Activated naive CD4-positive, alpha-beta T cell treated with anti-CD3 and anti-CD28 coated beads for 36 hours (primary cell): ENCODE data around the gene IKBKE. TPM values are rescaled to one million over a fixed set of nuclear protein-coding genes. Genes with fewer than 3 reads are reported as not detected.

Source experiments
- CTCF ChIA-PET: fragments of 350-600 bp; sonication (Branson Sonifier 250); formaldehyde crosslinking; loops from one replicate; lab custom pipeline; 2021; ENCODE audit warnings: antibody characterized with exemption; lab: Charles Lee
- DNase-seq: peaks from one replicate; pipeline ENCODE4 v3.0.0-alpha.2; 2020
- H3K27ac Mint-ChIP-seq: one replicate; pipeline ENCODE4 v1.8.0; 2021; ENCODE audit warnings: mild to moderate bottlenecking, mixed read lengths
- H3K27me3 Mint-ChIP-seq: one replicate; pipeline ENCODE4 v1.8.0; 2021; ENCODE audit warnings: low read depth, mixed read lengths
- H3K36me3 Mint-ChIP-seq: one replicate; pipeline ENCODE4 v1.8.0; 2021; ENCODE audit warnings: low read depth, mixed read lengths
- H3K4me1 Mint-ChIP-seq: one replicate; pipeline ENCODE4 v1.8.0; 2021; ENCODE audit warnings: low read depth, mixed read lengths
- H3K4me3 Mint-ChIP-seq: one replicate; pipeline ENCODE4 v1.8.0; 2021; ENCODE audit warnings: mild to moderate bottlenecking, moderate library complexity, mixed read lengths
- H3K9me3 Mint-ChIP-seq: one replicate; pipeline ENCODE4 v1.8.0; 2021; ENCODE audit warnings: mixed read lengths
- intact Hi-C: fragments of 100-400 bp; cut with micrococcal nuclease; formaldehyde crosslinking; loops from one replicate; pipeline ENCODE4 v1.15.1; 2023
- total RNA-seq, 2 experiments: library from RNA; stranded (reverse); gene quantifications; one replicate each; pipeline ENCODE4 v1.2.3, GENCODE V29; 2021

IKBKE gene
- total RNA-seq: 1 to 10 TPM; 7.0 to 8.6 TPM

DNA sequence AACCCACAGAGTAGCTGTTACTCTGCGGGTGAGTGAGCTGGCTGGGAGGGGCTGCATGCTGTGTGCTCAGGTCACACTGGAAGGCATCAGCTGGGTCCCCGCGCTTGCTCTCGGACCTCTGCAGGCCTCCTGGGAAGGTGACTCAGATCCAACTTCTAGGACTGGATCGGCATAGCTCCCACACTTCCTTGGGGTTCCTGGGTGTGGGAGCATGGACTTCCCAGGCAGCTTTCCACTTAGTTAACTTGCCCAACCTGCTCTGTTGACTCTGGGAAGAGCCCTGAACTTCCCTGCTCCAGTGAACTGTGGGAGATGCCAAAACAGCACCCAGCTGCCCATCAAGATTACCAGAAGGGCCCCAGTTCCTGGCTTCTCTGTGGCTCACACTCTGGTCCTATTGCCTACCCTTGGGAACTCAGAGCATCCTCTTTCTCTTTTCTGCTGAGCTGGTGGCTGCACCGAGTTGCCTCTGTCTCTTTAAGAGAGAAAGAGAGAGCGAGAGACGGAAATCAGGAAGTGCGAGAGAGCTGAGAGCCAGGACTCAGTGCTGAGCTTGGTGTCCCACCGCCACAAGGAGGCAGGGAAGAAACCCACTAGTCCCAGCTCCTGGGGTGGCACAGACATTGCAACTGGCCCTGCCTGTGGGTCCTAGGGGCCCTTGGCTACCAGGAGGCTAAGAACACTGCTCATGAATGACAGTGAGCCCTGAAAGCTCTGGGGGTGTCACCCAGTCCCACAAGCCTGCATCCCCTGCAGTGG is at the start of gene IKBKE:
TSS of gene IKBKE (plus strand) at position 544 of the 759 bp plus-strand sequence. CDS start 2,752 bp downstream, outside the sequence.
- no peaks in the 10 kb centered on the region for H3K27me3 Mint-ChIP-seq
- H3K9me3 Mint-ChIP-seq: no peaks in the 10 kb centered on the region
- peak within 1 kb of the TSS; percentile 89 for H3K27ac Mint-ChIP-seq
- peaks cover 89% of the 10 kb centered on the region for H3K4me1 Mint-ChIP-seq
- intact Hi-C loops: loop anchor here (1.0 to 5.0 kb wide), 4 partner anchors 8 to 447 kb away; no protein-coding TSS in a partner anchor
- peaks cover 8% of the 10 kb centered on the region for H3K36me3 Mint-ChIP-seq
- peak within 1 kb of the TSS; percentile 80 for H3K4me3 Mint-ChIP-seq
- DNase-seq: peak; percentile 66
- CTCF ChIA-PET: interaction anchor here (0.9 to 5.6 kb wide), 12 partner anchors 9 to 222 kb away, joined by 3 to 57 read pairs (median 4); no protein-coding TSS in a partner anchor

DNA sequence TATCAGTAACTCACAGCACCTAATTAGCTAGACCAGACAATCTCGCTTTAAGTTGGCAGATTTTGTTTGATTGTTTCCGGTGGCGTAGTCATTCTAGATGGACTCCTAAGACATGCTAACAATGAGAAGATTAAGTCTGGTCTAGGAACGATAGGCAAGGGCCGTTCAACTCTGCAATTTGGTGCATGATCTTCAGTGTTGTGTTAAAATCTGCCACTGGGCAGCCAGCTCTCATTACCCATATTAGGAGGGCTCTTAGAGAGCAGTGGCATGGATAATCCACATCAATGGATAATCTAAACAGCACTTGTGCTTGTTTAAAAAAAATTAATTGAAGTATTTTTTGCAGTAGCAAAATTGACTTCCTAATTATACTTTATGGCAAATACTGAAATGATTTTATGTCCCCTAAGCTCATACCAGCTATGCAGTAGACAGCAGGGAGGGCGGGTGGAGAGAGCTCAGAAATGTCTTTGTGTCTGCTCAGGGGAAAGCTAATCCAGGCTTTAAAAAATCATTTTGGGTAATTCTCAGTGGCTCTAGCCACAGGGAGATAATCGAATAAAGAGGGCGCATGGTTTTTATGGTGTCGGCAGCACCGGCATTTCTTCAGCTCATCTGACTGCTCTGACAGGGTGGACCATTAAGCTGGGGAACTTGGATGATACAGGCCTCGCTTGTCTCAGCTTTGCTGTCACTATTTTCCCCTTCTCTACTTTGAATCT is 48.5 kb upstream of the IKBKE start:
- H3K4me3 Mint-ChIP-seq: no peak overlapping the region
- CTCF ChIA-PET: no interaction called here
- intact Hi-C loops: no loop called here
- peaks cover 6% of the 10 kb centered on the region for H3K36me3 Mint-ChIP-seq
- H3K9me3 Mint-ChIP-seq: no peaks in the 10 kb centered on the region
- DNase-seq: no peak
- no peak overlapping the region for H3K27ac Mint-ChIP-seq
- H3K27me3 Mint-ChIP-seq: no peaks in the 10 kb centered on the region
- no peaks in the 10 kb centered on the region for H3K4me1 Mint-ChIP-seq

DNA sequence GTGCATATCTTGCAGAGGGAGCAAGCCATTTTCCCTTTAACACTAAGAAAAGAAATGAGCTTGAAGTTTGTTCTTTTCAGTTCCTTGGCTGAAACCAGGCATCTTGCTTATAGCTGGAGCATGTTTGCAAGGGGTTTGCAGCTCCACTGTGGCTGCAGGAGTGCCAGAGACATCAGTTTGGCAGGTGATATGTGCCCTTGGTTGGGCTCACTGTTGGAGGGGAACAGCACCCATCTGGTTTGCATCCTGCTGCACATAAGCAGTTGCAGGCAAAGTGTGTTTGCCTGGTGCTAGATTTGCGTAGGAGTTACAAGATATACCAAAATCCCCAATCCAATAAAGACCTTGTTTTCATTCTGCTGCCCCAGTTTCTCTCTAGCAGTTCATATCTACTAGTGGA is 47.8 kb upstream of the IKBKE start:
- CTCF ChIA-PET: no interaction called here
- Mint-ChIP-seq H3K27me3 (no peaks in the 10 kb centered on the region), H3K36me3 (peaks cover 6% of the 10 kb centered on the region), H3K27ac (no peak overlapping the region), H3K4me1 (no peaks in the 10 kb centered on the region), H3K4me3 (no peak overlapping the region), H3K9me3 (no peaks in the 10 kb centered on the region)
- intact Hi-C loops: no loop called here
- DNase-seq: no peak

DNA sequence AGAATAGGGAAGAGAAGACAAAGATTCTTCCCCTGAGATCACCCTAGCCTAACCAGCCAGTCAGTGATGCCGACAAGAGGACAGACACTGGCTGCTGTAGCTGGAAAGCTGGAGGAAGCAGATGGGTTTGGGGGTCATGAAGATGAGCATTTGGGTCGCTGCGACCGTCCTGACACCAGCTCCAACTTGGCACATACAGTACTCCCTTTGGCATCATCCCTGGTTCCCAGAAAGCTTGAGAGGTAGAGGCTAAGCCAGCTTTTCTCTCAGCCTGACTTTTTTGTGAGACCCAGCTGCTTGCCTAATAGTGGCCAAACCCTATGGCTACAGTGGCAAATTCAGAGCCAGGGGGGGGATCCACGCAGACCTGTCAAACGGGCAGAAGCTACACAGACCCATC is 43.0 kb upstream of the IKBKE start:
- Mint-ChIP-seq H3K4me1 (no peaks in the 10 kb centered on the region), H3K9me3 (no peaks in the 10 kb centered on the region), H3K27me3 (no peaks in the 10 kb centered on the region), H3K4me3 (no peak overlapping the region), H3K36me3 (peaks cover 9% of the 10 kb centered on the region), H3K27ac (no peak overlapping the region)
- intact Hi-C loops: no loop called here
- CTCF ChIA-PET: interaction anchor here (0.5 to 1.8 kb wide), 2 partner anchors 9 to 320 kb away, joined by 3 to 4 read pairs; no protein-coding TSS in a partner anchor
- DNase-seq: no peak

DNA sequence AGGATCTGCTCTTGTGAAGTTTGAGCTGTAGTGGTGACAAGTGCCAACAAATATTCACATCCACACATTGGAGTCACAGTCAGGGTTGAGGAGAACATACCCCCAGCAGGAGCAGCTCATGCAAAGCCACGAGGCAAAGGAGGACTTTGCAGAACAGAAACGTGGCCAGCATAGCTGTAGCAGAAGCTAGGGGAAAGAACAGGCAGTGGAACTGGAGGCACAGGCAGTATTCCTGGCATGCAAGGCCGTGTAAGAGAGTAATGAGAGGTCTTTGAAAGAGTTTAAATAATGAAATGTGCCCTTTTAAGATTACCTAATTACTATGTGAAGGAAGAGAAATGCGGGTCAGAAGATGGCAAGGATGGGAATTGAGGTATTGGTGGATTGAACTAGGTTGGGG is 40.9 kb upstream of the IKBKE start:
- H3K27ac Mint-ChIP-seq: no peak overlapping the region
- intact Hi-C loops: no loop called here
- H3K9me3 Mint-ChIP-seq: no peaks in the 10 kb centered on the region
- CTCF ChIA-PET: no interaction called here
- no peak for DNase-seq
- no peaks in the 10 kb centered on the region for H3K4me1 Mint-ChIP-seq
- no peaks in the 10 kb centered on the region for H3K27me3 Mint-ChIP-seq
- no peak overlapping the region for H3K4me3 Mint-ChIP-seq
- peaks cover 6% of the 10 kb centered on the region for H3K36me3 Mint-ChIP-seq

DNA sequence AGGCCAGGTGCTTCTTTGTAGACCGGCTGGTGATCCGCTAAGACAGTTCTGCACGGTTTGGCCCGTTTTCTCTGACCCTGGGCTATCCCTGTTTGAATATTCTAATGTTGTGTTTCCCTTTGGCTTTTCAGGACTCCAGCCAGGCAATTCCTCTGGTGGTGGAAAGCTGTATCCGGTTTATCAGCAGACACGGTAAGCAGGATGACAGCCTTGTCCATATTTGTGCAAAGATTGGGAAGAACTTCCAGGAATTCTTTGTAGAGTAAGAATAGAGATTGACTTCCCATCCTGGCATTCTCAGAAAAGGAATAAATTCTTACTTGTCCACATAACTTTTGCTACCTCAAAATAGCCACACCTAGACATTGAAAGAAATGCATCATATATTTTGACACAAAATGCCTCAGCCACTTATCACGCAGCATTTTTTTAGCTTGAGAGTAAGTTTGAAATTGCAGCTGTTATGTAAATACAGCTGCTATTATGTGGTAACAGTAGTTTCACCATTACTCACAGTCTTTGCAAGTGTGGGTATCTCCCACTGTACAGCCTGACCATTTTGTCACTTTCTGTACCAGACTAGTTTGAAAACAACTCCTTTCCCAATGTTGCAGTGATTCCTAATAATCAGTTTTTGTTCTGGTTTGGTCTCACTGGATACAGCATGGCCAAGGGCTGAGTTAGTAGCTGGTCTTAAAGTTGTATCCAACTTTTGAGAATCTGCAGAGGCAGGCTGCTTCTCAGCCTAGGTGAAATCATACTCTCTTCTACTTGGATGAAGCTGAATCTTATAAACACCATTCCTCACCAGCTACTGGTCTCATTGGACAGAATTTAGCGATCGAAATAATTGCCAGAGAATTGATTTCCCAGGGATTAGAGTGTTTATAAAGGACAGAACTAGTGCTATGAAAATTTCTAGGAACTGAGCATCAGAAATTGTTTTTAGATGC is 40.0 kb upstream of the IKBKE start:
- no peak overlapping the region for H3K27ac Mint-ChIP-seq
- H3K9me3 Mint-ChIP-seq: no peaks in the 10 kb centered on the region
- no peaks in the 10 kb centered on the region for H3K27me3 Mint-ChIP-seq
- intact Hi-C loops: no loop called here
- H3K4me3 Mint-ChIP-seq: no peak overlapping the region
- CTCF ChIA-PET: interaction anchor here (0.6 kb wide), 1 partner anchor 12 kb away, joined by 3 read pairs; no protein-coding TSS in a partner anchor
- H3K4me1 Mint-ChIP-seq: no peaks in the 10 kb centered on the region
- peaks cover 6% of the 10 kb centered on the region for H3K36me3 Mint-ChIP-seq
- DNase-seq: no peak

DNA sequence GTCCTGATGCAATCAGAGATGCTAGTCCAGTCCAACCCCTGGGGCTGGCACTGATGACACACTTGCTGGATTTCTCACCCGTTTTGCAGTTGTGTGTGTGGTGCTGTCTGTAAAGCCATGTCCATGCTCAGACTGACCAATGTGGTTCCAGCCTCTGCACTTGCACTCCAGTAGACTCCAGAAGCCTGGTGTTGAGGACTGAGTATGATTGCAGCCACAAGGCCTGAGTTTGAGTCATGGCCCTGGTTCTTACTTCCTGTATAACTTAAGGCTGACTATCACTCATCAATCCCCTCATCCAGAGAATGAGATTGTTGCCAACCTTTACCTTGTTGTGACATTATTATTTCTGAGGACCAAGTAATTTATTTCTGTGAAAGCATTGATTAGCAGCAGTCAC is 34.8 kb upstream of the IKBKE start:
- no peak overlapping the region for H3K4me3 Mint-ChIP-seq
- no peaks in the 10 kb centered on the region for H3K9me3 Mint-ChIP-seq
- intact Hi-C loops: no loop called here
- CTCF ChIA-PET: interaction anchor here (0.7 kb wide), 2 partner anchors 81 to 400 kb away, joined by 3 read pairs; no protein-coding TSS in a partner anchor
- no peaks in the 10 kb centered on the region for H3K27me3 Mint-ChIP-seq
- no peaks in the 10 kb centered on the region for H3K4me1 Mint-ChIP-seq
- H3K27ac Mint-ChIP-seq: no peak overlapping the region
- peaks cover 2% of the 10 kb centered on the region for H3K36me3 Mint-ChIP-seq
- DNase-seq: no peak

DNA sequence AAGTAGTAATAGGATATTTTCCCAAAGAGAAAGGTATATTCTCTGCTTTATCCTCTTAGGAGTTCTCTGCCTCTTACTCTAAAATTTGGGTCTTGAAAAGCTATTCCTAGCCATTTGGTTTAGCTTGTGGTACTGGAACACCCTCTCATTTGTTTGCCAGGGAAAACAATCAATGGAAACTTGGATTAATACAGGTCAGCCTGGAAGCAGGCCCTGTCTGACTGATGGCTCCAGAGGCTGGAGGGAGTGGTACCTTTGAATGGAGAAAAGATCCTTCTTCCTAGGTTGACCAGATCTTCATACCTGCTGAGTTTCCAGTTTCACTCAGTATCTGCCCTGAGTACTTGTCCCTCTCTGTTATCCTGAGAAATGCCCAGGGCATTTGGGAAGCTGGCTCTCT is 31.7 kb upstream of the IKBKE start:
- Mint-ChIP-seq H3K27me3 (no peaks in the 10 kb centered on the region), H3K36me3 (peaks cover 2% of the 10 kb centered on the region), H3K9me3 (no peaks in the 10 kb centered on the region), H3K27ac (no peak overlapping the region), H3K4me1 (no peaks in the 10 kb centered on the region), H3K4me3 (no peak overlapping the region)
- DNase-seq: no peak
- CTCF ChIA-PET: no interaction called here
- intact Hi-C loops: no loop called here

DNA sequence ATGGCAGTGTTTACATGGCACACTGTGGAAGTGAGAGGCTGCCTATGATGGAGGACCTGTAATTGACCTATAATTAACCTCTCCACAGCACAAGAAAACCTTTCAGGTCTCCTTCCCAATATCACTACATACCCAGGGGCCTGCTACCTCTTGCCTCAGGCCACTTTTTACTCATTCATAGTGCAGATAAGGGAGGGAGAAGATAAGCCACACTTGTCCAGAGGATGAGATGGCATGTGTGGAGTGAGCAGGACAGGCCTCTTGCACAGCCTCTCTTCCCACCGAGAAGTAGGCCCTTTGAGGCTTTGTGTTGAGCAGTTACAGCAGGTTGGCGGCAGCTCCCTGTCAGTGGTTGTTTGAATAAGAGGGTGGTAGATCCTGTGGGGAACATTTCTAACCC is 31.1 kb upstream of the IKBKE start:
- H3K36me3 Mint-ChIP-seq: peaks cover 2% of the 10 kb centered on the region
- CTCF ChIA-PET: no interaction called here
- intact Hi-C loops: no loop called here
- no peaks in the 10 kb centered on the region for H3K4me1 Mint-ChIP-seq
- no peak overlapping the region for H3K27ac Mint-ChIP-seq
- H3K4me3 Mint-ChIP-seq: no peak overlapping the region
- no peaks in the 10 kb centered on the region for H3K27me3 Mint-ChIP-seq
- no peak for DNase-seq
- no peaks in the 10 kb centered on the region for H3K9me3 Mint-ChIP-seq

DNA sequence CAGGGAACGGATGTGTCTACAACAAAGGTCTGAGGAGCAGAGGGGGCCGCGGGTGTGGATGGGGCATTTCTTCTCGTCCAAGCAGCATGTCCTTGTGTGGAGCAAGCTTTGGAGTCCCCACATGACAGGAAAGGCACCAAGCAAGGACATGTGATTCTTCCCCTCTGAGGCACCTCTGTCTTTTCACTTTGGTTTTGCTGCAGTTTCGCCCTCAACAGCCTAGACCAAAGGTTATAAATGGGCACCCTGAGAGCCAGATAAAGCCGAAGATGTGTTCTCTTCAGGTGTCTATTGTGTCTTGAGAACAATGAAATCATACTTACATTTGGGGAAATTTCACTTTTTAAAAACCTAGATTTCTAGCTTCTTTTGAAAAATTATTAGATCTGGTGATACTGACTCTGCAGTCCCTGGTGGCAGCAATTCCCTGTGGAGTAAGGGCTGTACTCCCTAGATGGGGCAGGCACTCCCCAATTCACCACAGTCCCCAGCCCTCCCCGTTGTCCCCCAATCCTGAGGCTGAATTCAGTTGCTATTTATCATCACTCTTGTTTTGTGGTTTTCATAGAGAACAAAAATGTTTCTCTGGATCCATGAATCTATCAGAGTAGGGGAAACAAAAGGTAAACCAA is 28.8 kb upstream of the IKBKE start:
- H3K27ac Mint-ChIP-seq: no peak overlapping the region
- no peaks in the 10 kb centered on the region for H3K9me3 Mint-ChIP-seq
- no peak for DNase-seq
- no peaks in the 10 kb centered on the region for H3K4me1 Mint-ChIP-seq
- CTCF ChIA-PET: interaction anchor here (0.5 to 2.1 kb wide), 3 partner anchors 20 to 955 kb away, joined by 3 to 7 read pairs (median 3); no protein-coding TSS in a partner anchor
- H3K27me3 Mint-ChIP-seq: no peaks in the 10 kb centered on the region
- no peak overlapping the region for H3K4me3 Mint-ChIP-seq
- intact Hi-C loops: no loop called here
- peaks cover 2% of the 10 kb centered on the region for H3K36me3 Mint-ChIP-seq

DNA sequence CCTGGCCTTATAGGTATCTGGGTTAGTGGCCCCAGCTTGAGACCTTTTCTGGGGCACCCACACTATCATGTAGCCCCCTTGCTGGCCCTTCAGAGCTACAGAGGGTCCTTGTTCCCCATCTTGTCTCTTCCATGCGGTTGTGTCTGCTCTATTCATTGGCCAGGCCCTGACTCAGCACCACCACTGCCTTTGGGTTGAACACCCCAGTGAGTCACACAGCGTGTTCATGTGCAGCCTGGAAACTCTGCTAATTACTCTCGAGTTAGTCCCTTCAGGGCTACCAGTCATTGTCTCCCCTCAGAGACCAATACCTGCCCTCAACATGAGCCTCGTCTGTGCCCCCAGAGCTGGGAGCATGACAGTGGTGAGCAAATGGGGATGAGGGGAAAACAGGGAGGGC is 28.2 kb upstream of the IKBKE start:
- Mint-ChIP-seq H3K27ac (no peak overlapping the region), H3K27me3 (no peaks in the 10 kb centered on the region), H3K36me3 (peaks cover 2% of the 10 kb centered on the region), H3K9me3 (no peaks in the 10 kb centered on the region), H3K4me3 (no peak overlapping the region), H3K4me1 (no peaks in the 10 kb centered on the region)
- CTCF ChIA-PET: interaction anchor here (0.8 to 2.1 kb wide), 3 partner anchors 19 to 956 kb away, joined by 3 to 7 read pairs (median 3); no protein-coding TSS in a partner anchor
- DNase-seq: no peak
- intact Hi-C loops: no loop called here
